Neural cell (in vitro differentiated cells): ENCODE measurements around the gene ATP9B. TPM values are rescaled to one million over a fixed set of nuclear protein-coding genes. Genes with fewer than 3 reads are reported as not detected.

ENCODE experiments used
- H2AFZ ChIP-seq: fragments of 200-600, 300-800 bp; sonication (generic), shearing (Covaris generic); 2 replicates; pipeline ENCODE4 v1.6.0; 2014; ENCODE audit warnings: low read depth, mild to moderate bottlenecking, antibody characterized with exemption, low read length, moderate library complexity
- H3F3A ChIP-seq: fragments of 200-600 bp; shearing (Covaris generic); 2 replicates; pipeline ENCODE4 v1.6.1; 2016; ENCODE audit warnings: mild to moderate bottlenecking, moderate library complexity, mixed read lengths, antibody characterized with exemption, low read length; ENCODE audit not compliant: insufficient read depth, poor library complexity, severe bottlenecking
- H3K27ac ChIP-seq: fragments of 200-600, 300-800 bp; sonication (generic), shearing (Covaris generic); 2 replicates; pipeline ENCODE4 v1.5.1; 2014; ENCODE audit warnings: mild to moderate bottlenecking, low read length, moderate library complexity
- H3K27me3 ChIP-seq: fragments of 300-800, 200-600 bp; sonication (generic), shearing (Covaris generic); 2 replicates; pipeline ENCODE4 v1.6.0; 2014; ENCODE audit warnings: mild to moderate bottlenecking, low read depth, low read length, moderate library complexity; ENCODE audit not compliant: insufficient read depth
- H3K36me3 ChIP-seq: fragments of 300-800, 200-600 bp; sonication (generic), shearing (Covaris generic); 2 replicates; pipeline ENCODE4 v1.5.1; 2014; ENCODE audit warnings: mild to moderate bottlenecking, antibody characterized with exemption, low read length, moderate library complexity; ENCODE audit not compliant: insufficient read depth
- H3K4me2 ChIP-seq: fragments of 300-800, 200-600 bp; sonication (generic), shearing (Covaris generic); 2 replicates; pipeline ENCODE4 v1.6.0; 2014; ENCODE audit warnings: mild to moderate bottlenecking, low read length
- H3K4me3 ChIP-seq: fragments of 300-800, 200-600 bp; sonication (generic), shearing (Covaris generic); 2 replicates; pipeline ENCODE4 v1.5.1; 2014; ENCODE audit warnings: mild to moderate bottlenecking, low read length, moderate library complexity
- H3K79me2 ChIP-seq: fragments of 200-600 bp; shearing (Covaris generic); replicated peaks from 2 replicates; pipeline ENCODE4 v1.6.0; 2014; ENCODE audit warnings: mild to moderate bottlenecking, low read length, moderate library complexity; ENCODE audit not compliant: insufficient read depth
- H3K9ac ChIP-seq: fragments of 300-800, 200-600 bp; sonication (generic), shearing (Covaris generic); 2 replicates; pipeline ENCODE4 v1.6.1; 2016; ENCODE audit warnings: mild to moderate bottlenecking, low read length, mixed read lengths
- H3K9me2 ChIP-seq: fragments of 200-600 bp; shearing (Covaris generic); 2 replicates; pipeline ENCODE4 v1.6.1; 2016; ENCODE audit warnings: mild to moderate bottlenecking, low read length, mixed read lengths; ENCODE audit not compliant: insufficient read depth
- H3K9me3 ChIP-seq: fragments of 200-600, 300-800 bp; sonication (generic), shearing (Covaris generic); 2 replicates; pipeline ENCODE4 v1.6.1; 2016; ENCODE audit warnings: mild to moderate bottlenecking, mixed run types, low read length, moderate library complexity, mixed read lengths
- H4K20me1 ChIP-seq: fragments of 200-600 bp; shearing (Covaris generic); 2 replicates; pipeline ENCODE4 v1.6.1; 2016; ENCODE audit warnings: mild to moderate bottlenecking, mixed run types; ENCODE audit not compliant: insufficient read depth
- CTCF ChIP-seq: fragments of 450-650 bp; IDR thresholded peaks from 2 replicates; pipeline ENCODE4 v1.5.1; 2014; ENCODE audit warnings: antibody characterized with exemption, mild to moderate bottlenecking, moderate library complexity; ENCODE audit not compliant: poor library complexity, severe bottlenecking
- EP300 ChIP-seq: fragments of 450-650 bp; conservative IDR thresholded peaks from 2 replicates; pipeline ENCODE4 v1.6.1; 2014; ENCODE audit warnings: antibody characterized with exemption, mild to moderate bottlenecking, moderate library complexity; ENCODE audit not compliant: poor library complexity, severe bottlenecking
- EZH2 ChIP-seq: fragments of 200-600, 300-800 bp; shearing (Covaris generic), sonication (generic); IDR thresholded peaks from 2 replicates; pipeline ENCODE4 v1.6.1; 2014; ENCODE audit warnings: antibody characterized with exemption, low read length, borderline replicate concordance, mild to moderate bottlenecking; ENCODE audit not compliant: insufficient read depth, poor library complexity, severe bottlenecking
- MXI1 ChIP-seq: fragments of 450-650 bp; conservative IDR thresholded peaks from 2 replicates; pipeline ENCODE4 v1.6.1; 2014; ENCODE audit warnings: antibody characterized with exemption, mild to moderate bottlenecking; ENCODE audit not compliant: poor library complexity, severe bottlenecking
- POLR2AphosphoS5 ChIP-seq: IDR thresholded peaks from 2 replicates; pipeline ENCODE4 v1.6.1; 2012
- RAD21 ChIP-seq: fragments of 450-650 bp; conservative IDR thresholded peaks from 2 replicates; pipeline ENCODE4 v1.6.1; 2014; ENCODE audit warnings: antibody characterized with exemption, mild to moderate bottlenecking, moderate library complexity
- REST ChIP-seq: IDR thresholded peaks from 2 replicates; pipeline ENCODE4 v1.6.1; 2012; ENCODE audit warnings: borderline replicate concordance
- SMC3 ChIP-seq: fragments of 450-650 bp; conservative IDR thresholded peaks from 2 replicates; pipeline ENCODE4 v1.6.1; 2014; ENCODE audit warnings: antibody characterized with exemption, mild to moderate bottlenecking, moderate library complexity; ENCODE audit not compliant: poor library complexity
- TAF1 ChIP-seq: IDR thresholded peaks from 2 replicates; pipeline ENCODE4 v1.6.1; 2012; ENCODE audit warnings: low read depth
- polyA plus RNA-seq: library from polyadenylated mRNA; depleted of rRNA; stranded (reverse); fragments of >200 nt; gene quantifications from 2 replicates; pipeline ENCODE4 v1.2.3, GENCODE V29; 2014

ATP9B gene
- polyA plus RNA-seq, 1 donor from 2014 or later = 15.4 TPM

- H2AFZ ChIP-seq = no peak overlapping the region
- H3K4me3 ChIP-seq = no peak overlapping the region
- no peaks in the 10 kb centered on the region for H3K9me3 ChIP-seq
- TF ChIP-seq SMC3 (no peak), REST (no peak), RAD21 (no peak), POLR2AphosphoS5 (no peak), CTCF (no peak), TAF1 (no peak), MXI1 (no peak), EZH2 (no peak), EP300 (no peak)
- H3K9ac ChIP-seq = no peak overlapping the region
- no peak overlapping the region for H3K27ac ChIP-seq
- H3K79me2 ChIP-seq = no peaks in the 10 kb centered on the region
- H3K4me2 ChIP-seq = no peak overlapping the region
- H4K20me1 ChIP-seq = no peaks in the 10 kb centered on the region
- H3K9me2 ChIP-seq = no peaks in the 10 kb centered on the region
- no peaks in the 10 kb centered on the region for H3F3A ChIP-seq
- H3K36me3 ChIP-seq = no peaks in the 10 kb centered on the region
- no peaks in the 10 kb centered on the region for H3K27me3 ChIP-seq
These were observed 5.0 kb upstream of the ATP9B start for GRCh38 chr18:79064228-79064627.

GRCh38 chr18:79065802-79066201 is 3.4 kb upstream of the ATP9B start:
- no peak for TF ChIP-seq CTCF
- TF ChIP-seq MXI1 = no peak
- no peak for TF ChIP-seq SMC3
- no peak for TF ChIP-seq REST
- no peak for TF ChIP-seq RAD21
- no peak for TF ChIP-seq EZH2
- no peak for TF ChIP-seq POLR2AphosphoS5
- TF ChIP-seq EP300 = no peak
- TF ChIP-seq TAF1 = no peak
- H3K9ac ChIP-seq = no peak overlapping the region
- H3K9me3 ChIP-seq = no peaks in the 10 kb centered on the region
- no peaks in the 10 kb centered on the region for H3K9me2 ChIP-seq
- no peaks in the 10 kb centered on the region for H3K36me3 ChIP-seq
- H3K4me3 ChIP-seq = no peak overlapping the region
- H3K79me2 ChIP-seq = peaks cover under 1% of the 10 kb centered on the region
- H3K27me3 ChIP-seq = no peaks in the 10 kb centered on the region
- no peak overlapping the region for H2AFZ ChIP-seq
- H3K27ac ChIP-seq = no peak overlapping the region
- no peaks in the 10 kb centered on the region for H3F3A ChIP-seq
- H4K20me1 ChIP-seq = no peaks in the 10 kb centered on the region
- H3K4me2 ChIP-seq = no peak overlapping the region
